B cell (primary cell): ENCODE measurements around the gene POFUT2. TPM values are rescaled to one million over a fixed set of nuclear protein-coding genes. Genes with fewer than 3 reads are reported as not detected.

Source experiments
- ATAC-seq: fragments of 200-7000 bp; cut with Tn5 transposase; one replicate; pipeline ENCODE4 v1.10.0; 2021; ENCODE audit warnings: low read depth, mild to moderate bottlenecking, moderate number of reproducible peaks, moderate library complexity
- CTCF ChIA-PET: fragments of 350-600 bp; sonication (Branson Sonifier 250); formaldehyde crosslinking; loops from one replicate; lab custom pipeline; 2021; ENCODE audit warnings: antibody characterized with exemption, inconsistent platforms; lab: Charles Lee
- POLR2A ChIA-PET: fragments of 350-600 bp; sonication (Branson Sonifier 250); formaldehyde crosslinking; loops from one replicate; lab custom pipeline; 2021; ENCODE audit warnings: antibody characterized with exemption; lab: Charles Lee
- DNase-seq: peaks from one replicate; pipeline ENCODE4 v3.0.0; 2013
- H2AFZ ChIP-seq: 2 replicates; pipeline ENCODE4 v1.6.1; 2012; ENCODE audit warnings: mild to moderate bottlenecking, low read depth, low read length; ENCODE audit not compliant: insufficient read depth, poor library complexity, severe bottlenecking
- H3K27ac ChIP-seq, 2 donors: 1 replicate in 1 of 2; 2 replicates in 1 of 2; pipeline ENCODE4 v1.5.1; 2012 to 2013; ENCODE audit warnings: low read length in 2 of 2, mild to moderate bottlenecking in 2 of 2, moderate library complexity in 1 of 2
- H3K27me3 ChIP-seq, 4 experiments: fragments of 200-600 bp in 1 of 4; sonication (generic) in 1 of 4; replicated peaks in 1 of 4; 1 replicate in 2 of 4; 2 replicates in 2 of 4; pipeline versions ENCODE4 v1.6.1 to v1.7.0; 2013 to 2016; ENCODE audit warnings: low read length in 3 of 4, mild to moderate bottlenecking in 2 of 4, mixed read lengths in 1 of 4, moderate library complexity in 1 of 4; ENCODE audit not compliant: insufficient read depth in 4 of 4, control insufficient read depth in 3 of 4; ENCODE audit errors: control extremely low read depth in 1 of 4
- H3K36me3 ChIP-seq, 2 experiments: replicated peaks in 1 of 2; 1 replicate in 1 of 2; 2 replicates in 1 of 2; pipeline versions ENCODE4 v1.6.1 to v1.7.1; 2013; ENCODE audit warnings: low read length in 1 of 2; ENCODE audit not compliant: insufficient read depth in 2 of 2, control insufficient read depth in 1 of 2; ENCODE audit errors: control extremely low read depth in 1 of 2, extremely low read depth in 1 of 2
- H3K4me1 ChIP-seq, 2 donors: fragments of 200-600 bp in 1 of 2; sonication (generic) in 1 of 2; 1 replicate in 1 of 2; 2 replicates in 1 of 2; pipeline versions ENCODE4 v1.5.1 to v1.6.1; 2013 to 2017; ENCODE audit warnings: low read length in 2 of 2; ENCODE audit not compliant: control insufficient read depth in 2 of 2, insufficient read depth in 2 of 2
- H3K4me2 ChIP-seq: replicated peaks from 2 replicates; pipeline ENCODE3; 2012; ENCODE audit warnings: mild to moderate bottlenecking, low read depth, low read length; ENCODE audit not compliant: poor library complexity, severe bottlenecking
- H3K4me3 ChIP-seq, 5 experiments: fragments of 200-600 bp in 1 of 5; sonication (generic) in 1 of 5; 1 replicate in 3 of 5; 2 replicates in 2 of 5; pipeline versions ENCODE4 v1.5.1 to v1.7.0; 2011 to 2016; ENCODE audit warnings: low read length in 4 of 5, mild to moderate bottlenecking in 4 of 5, low read depth in 2 of 5, control low read depth in 1 of 5, moderate library complexity in 1 of 5; ENCODE audit not compliant: insufficient read depth in 1 of 5; ENCODE audit errors: control extremely low read depth in 1 of 5, extremely low read depth in 1 of 5
- H3K79me2 ChIP-seq: fragments of 200-600 bp; sonication (generic); one replicate; pipeline ENCODE4 v1.6.0; 2016; ENCODE audit warnings: low read length; ENCODE audit not compliant: control insufficient read depth, insufficient read depth
- H3K9ac ChIP-seq: fragments of 200-600 bp; sonication (generic); 2 replicates; pipeline ENCODE4 v1.6.1; 2017; ENCODE audit warnings: mild to moderate bottlenecking, low read length, moderate library complexity
- H3K9me3 ChIP-seq, 3 donors: one replicate each; pipeline versions ENCODE4 v1.6.1 to v1.7.1; 2013; ENCODE audit warnings: low read length in 2 of 3; ENCODE audit not compliant: control insufficient read depth in 2 of 3, insufficient read depth in 1 of 3; ENCODE audit errors: control extremely low read depth in 1 of 3
- H4K20me1 ChIP-seq: 2 replicates; pipeline ENCODE4 v1.6.0; 2012; ENCODE audit warnings: mild to moderate bottlenecking, low read length; ENCODE audit not compliant: insufficient read depth, control insufficient read depth, poor library complexity, severe bottlenecking
- H3K27ac Mint-ChIP-seq: one replicate; pipeline ENCODE4 v1.8.0; 2021; ENCODE audit warnings: mixed read lengths
- H3K27me3 Mint-ChIP-seq: one replicate; pipeline ENCODE4 v1.8.0; 2021; ENCODE audit warnings: mixed read lengths
- H3K4me1 Mint-ChIP-seq: one replicate; pipeline ENCODE4 v1.8.0; 2021; ENCODE audit warnings: mixed read lengths
- H3K4me3 Mint-ChIP-seq: one replicate; pipeline ENCODE4 v1.8.0; 2021; ENCODE audit warnings: mixed read lengths
- H3K9me3 Mint-ChIP-seq: one replicate; pipeline ENCODE4 v1.8.0; 2022; ENCODE audit warnings: mixed read lengths; ENCODE audit not compliant: insufficient read depth
- CTCF ChIP-seq: fragments of 200-600 bp; IDR thresholded peaks from one replicate; pipeline ENCODE4 v1.8.0; 2022; ENCODE audit warnings: antibody characterized with exemption, mild to moderate bottlenecking
- EZH2 ChIP-seq: IDR thresholded peaks from 2 replicates; pipeline ENCODE4 v1.6.1; 2012; ENCODE audit warnings: borderline replicate concordance, low read depth, mild to moderate bottlenecking, moderate library complexity, low read length; ENCODE audit not compliant: insufficient read depth, poor library complexity, severe bottlenecking
- WGBS: methylation state at CpG from one replicate; pipeline ENCODE4 v1.1.5; 2013; ENCODE audit warnings: missing lambda C conversion rate; ENCODE audit not compliant: insufficient coverage; 5-methylcytosine and 5-hydroxymethylcytosine counted together
- intact Hi-C: fragments of 100-400 bp; cut with micrococcal nuclease; formaldehyde crosslinking; loops from one replicate; pipeline ENCODE4 v1.10.0; 2022
- polyA plus RNA-seq: library from polyadenylated mRNA; depleted of rRNA; stranded (reverse); fragments of >200 nt; gene quantifications from 2 replicates; pipeline ENCODE4 v1.2.3, GENCODE V29; 2012
- total RNA-seq, 2 donors: library from RNA; stranded (reverse); fragments of 120-200 nt in 1 of 2; gene quantifications; 1 replicate in 1 of 2; 2 replicates in 1 of 2; pipeline versions ENCODE4 v1.2.3 to v1.2.4, GENCODE V29; 2013 to 2022

The POFUT2 gene
- total and polyA plus RNA-seq, 2 donors (not counting 1 experiment from before 2014, with no cell fraction given) = 38.3 to 41.8 TPM

GRCh38 chr21:45299864-45300785 is 12.4 kb upstream of the POFUT2 start:
- Histone ChIP-seq H3K9ac (no peak overlapping the region), H3K4me2 (no peak overlapping the region), H4K20me1 (no peaks in the 10 kb centered on the region), H3K4me3 (no peak overlapping the region), H3K27ac (no peak overlapping the region), H3K9me3 (no peaks in the 10 kb centered on the region), H3K4me1 (no peaks in the 10 kb centered on the region), H3K27me3 (peaks cover 0 to 10% (median 1%) of the 10 kb centered on the region in 4 experiments), H3K36me3 (no peaks in the 10 kb centered on the region), H2AFZ (no peak overlapping the region), H3K79me2 (no peaks in the 10 kb centered on the region)
- CTCF ChIA-PET = no interaction called here
- Mint-ChIP-seq H3K4me3 (no peak overlapping the region), H3K27ac (no peak overlapping the region), H3K9me3 (no peaks in the 10 kb centered on the region), H3K27me3 (peaks cover 7% of the 10 kb centered on the region), H3K4me1 (no peaks in the 10 kb centered on the region)
- TF ChIP-seq CTCF (no peak), EZH2 (no peak)
- intact Hi-C loops = no loop called here
- ATAC-seq (no peak), DNase-seq (no peak)
- POLR2A ChIA-PET = no interaction called here
- 94% methylated on average over 31 of the region's 34 CpGs for WGBS
